Osteocyte (in vitro differentiated cells): ENCODE data around the gene GPHA2. TPM values are rescaled to one million over a fixed set of nuclear protein-coding genes. Genes with fewer than 3 reads are reported as not detected.

Experiments used
- DNase-seq: peaks from one replicate; pipeline ENCODE4 v3.0.0; 2021; ENCODE audit warnings: mixed read lengths; ENCODE audit not compliant: unreplicated experiment; ENCODE audit errors: extremely low spot score
- H3K27ac Mint-ChIP-seq: one replicate; pipeline ENCODE4 v1.8.0; 2021; ENCODE audit warnings: mild to moderate bottlenecking, mixed read lengths; ENCODE audit not compliant: unreplicated experiment
- H3K27me3 Mint-ChIP-seq: one replicate; pipeline ENCODE4 v1.8.0; 2021; ENCODE audit warnings: mixed read lengths; ENCODE audit not compliant: unreplicated experiment
- H3K36me3 Mint-ChIP-seq: one replicate; pipeline ENCODE4 v1.8.0; 2021; ENCODE audit warnings: mixed read lengths; ENCODE audit not compliant: unreplicated experiment
- H3K4me1 Mint-ChIP-seq: one replicate; pipeline ENCODE4 v1.8.0; 2021; ENCODE audit warnings: mixed read lengths; ENCODE audit not compliant: unreplicated experiment
- H3K4me3 Mint-ChIP-seq: one replicate; pipeline ENCODE4 v1.8.0; 2021; ENCODE audit warnings: mild to moderate bottlenecking, moderate library complexity, mixed read lengths; ENCODE audit not compliant: unreplicated experiment
- H3K9me3 Mint-ChIP-seq: one replicate; pipeline ENCODE4 v1.8.0; 2021; ENCODE audit warnings: mixed read lengths; ENCODE audit not compliant: unreplicated experiment
- total RNA-seq: library from RNA; stranded (reverse); gene quantifications from 2 replicates; pipeline ENCODE4 v1.2.1, GENCODE V29; 2021
- TF ChIP-seq, protein P1 (sequence below): fragments of 200-600 bp; sonication (generic); IDR thresholded peaks from 2 replicates; pipeline ENCODE4 v1.5.0; 2021; ENCODE audit warnings: antibody characterized with exemption, mild to moderate bottlenecking, moderate library complexity

GPHA2 gene
- total RNA-seq, 1 donor from 2014 or later = not detected

DNA sequence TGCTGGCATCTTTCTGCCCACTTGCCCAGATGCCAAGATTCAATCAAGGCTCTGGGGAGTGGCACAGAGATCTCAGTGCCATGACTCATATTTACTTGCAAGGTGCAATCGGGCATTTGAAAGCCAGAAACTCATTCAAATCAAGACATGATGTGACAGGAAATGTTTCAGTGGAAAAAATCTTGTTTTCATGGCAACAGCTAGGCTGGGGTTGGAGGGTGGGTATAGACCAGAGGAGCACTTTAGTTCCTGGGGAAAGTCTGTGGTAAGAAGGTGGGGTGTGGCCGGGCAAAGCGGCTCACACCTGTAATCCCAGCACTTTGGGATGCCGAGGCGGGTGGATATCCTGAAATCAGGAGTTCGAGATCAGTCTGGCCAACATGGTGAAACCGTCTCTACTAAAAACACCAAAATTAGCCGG lies 35.0 kb upstream of the GPHA2 start:
- TF ChIP-seq, protein P1, sequence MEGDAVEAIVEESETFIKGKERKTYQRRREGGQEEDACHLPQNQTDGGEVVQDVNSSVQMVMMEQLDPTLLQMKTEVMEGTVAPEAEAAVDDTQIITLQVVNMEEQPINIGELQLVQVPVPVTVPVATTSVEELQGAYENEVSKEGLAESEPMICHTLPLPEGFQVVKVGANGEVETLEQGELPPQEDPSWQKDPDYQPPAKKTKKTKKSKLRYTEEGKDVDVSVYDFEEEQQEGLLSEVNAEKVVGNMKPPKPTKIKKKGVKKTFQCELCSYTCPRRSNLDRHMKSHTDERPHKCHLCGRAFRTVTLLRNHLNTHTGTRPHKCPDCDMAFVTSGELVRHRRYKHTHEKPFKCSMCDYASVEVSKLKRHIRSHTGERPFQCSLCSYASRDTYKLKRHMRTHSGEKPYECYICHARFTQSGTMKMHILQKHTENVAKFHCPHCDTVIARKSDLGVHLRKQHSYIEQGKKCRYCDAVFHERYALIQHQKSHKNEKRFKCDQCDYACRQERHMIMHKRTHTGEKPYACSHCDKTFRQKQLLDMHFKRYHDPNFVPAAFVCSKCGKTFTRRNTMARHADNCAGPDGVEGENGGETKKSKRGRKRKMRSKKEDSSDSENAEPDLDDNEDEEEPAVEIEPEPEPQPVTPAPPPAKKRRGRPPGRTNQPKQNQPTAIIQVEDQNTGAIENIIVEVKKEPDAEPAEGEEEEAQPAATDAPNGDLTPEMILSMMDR = no peak
- Mint-ChIP-seq H3K27me3 (no peaks in the 10 kb centered on the region), H3K36me3 (no peaks in the 10 kb centered on the region), H3K4me1 (peaks cover 8% of the 10 kb centered on the region), H3K27ac (no peak overlapping the region), H3K9me3 (no peaks in the 10 kb centered on the region), H3K4me3 (no peak overlapping the region)
- DNase-seq = no peak

- Mint-ChIP-seq H3K27me3 (no peaks in the 10 kb centered on the region), H3K27ac (no peak overlapping the region), H3K9me3 (no peaks in the 10 kb centered on the region), H3K36me3 (no peaks in the 10 kb centered on the region), H3K4me3 (no peak overlapping the region), H3K4me1 (peaks cover 8% of the 10 kb centered on the region)
- TF ChIP-seq, protein P1 = no peak
- DNase-seq = no peak
Observed at GRCh38 chr11:64969209-64969608, 33.5 kb upstream of the GPHA2 start.

- no peak overlapping the region for H3K27ac Mint-ChIP-seq
- H3K27me3 Mint-ChIP-seq = no peaks in the 10 kb centered on the region
- DNase-seq = no peak
- TF ChIP-seq, protein P1 = no peak
- H3K4me3 Mint-ChIP-seq = no peak overlapping the region
- H3K36me3 Mint-ChIP-seq = no peaks in the 10 kb centered on the region
- H3K4me1 Mint-ChIP-seq = peaks cover 8% of the 10 kb centered on the region
- no peaks in the 10 kb centered on the region for H3K9me3 Mint-ChIP-seq
Observed at GRCh38 chr11:64967375-64967774, 31.7 kb upstream of the GPHA2 start.

DNA sequence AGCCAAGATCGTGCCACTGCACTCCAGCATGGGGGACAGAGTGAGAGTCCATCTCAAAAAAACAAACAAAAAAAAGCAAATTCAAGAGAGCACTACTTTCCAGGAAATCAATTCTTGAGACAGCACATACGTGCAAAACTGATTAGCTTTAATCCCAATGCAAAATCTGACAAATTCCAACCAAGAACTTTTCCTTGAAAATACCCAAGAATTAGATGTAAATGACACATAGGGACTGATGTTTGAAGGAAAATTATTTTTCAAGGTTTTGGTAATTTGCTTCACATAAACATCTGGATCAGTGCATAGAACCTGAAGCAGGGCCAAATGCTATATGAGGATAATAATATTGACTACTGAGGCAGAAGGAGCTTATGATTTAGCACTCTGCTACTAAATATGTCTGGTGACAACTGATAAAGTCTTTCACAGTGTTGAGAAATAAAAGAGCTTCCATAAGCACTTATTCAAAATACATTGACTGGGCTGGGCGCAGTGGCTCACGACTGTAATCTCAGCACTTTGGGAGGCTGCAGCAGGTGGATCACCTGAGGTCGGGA lies 27.5 kb upstream of the GPHA2 start:
- H3K4me1 Mint-ChIP-seq = no peaks in the 10 kb centered on the region
- H3K27ac Mint-ChIP-seq = no peak overlapping the region
- no peak for DNase-seq
- TF ChIP-seq, protein P1 = no peak
- no peak overlapping the region for H3K4me3 Mint-ChIP-seq
- no peaks in the 10 kb centered on the region for H3K9me3 Mint-ChIP-seq
- no peaks in the 10 kb centered on the region for H3K36me3 Mint-ChIP-seq
- H3K27me3 Mint-ChIP-seq = peaks cover 13% of the 10 kb centered on the region

- TF ChIP-seq, protein P1 = no peak
- H3K27me3 Mint-ChIP-seq = peaks cover 13% of the 10 kb centered on the region
- H3K27ac Mint-ChIP-seq = no peak overlapping the region
- H3K9me3 Mint-ChIP-seq = no peaks in the 10 kb centered on the region
- no peak overlapping the region for H3K4me3 Mint-ChIP-seq
- H3K36me3 Mint-ChIP-seq = no peaks in the 10 kb centered on the region
- DNase-seq = no peak
- H3K4me1 Mint-ChIP-seq = no peaks in the 10 kb centered on the region
Observed at GRCh38 chr11:64960719-64961118, 25.0 kb upstream of the GPHA2 start.
